SU-DHL-6 (cell line): ENCODE results near the gene RAPSN.

ENCODE experiments used
- H2AFZ ChIP-seq: fragments of 200-600 bp; sonication (generic); 2 replicates; pipeline ENCODE4 v1.6.1; 2014; ENCODE audit warnings: low read depth, mild to moderate bottlenecking, moderate library complexity, mixed read lengths, antibody characterized with exemption, low read length; ENCODE audit not compliant: severe bottlenecking
- H3F3A ChIP-seq: fragments of 200-600 bp; shearing (Covaris generic); 2 replicates; pipeline ENCODE4 v1.6.0; 2016; ENCODE audit warnings: antibody characterized with exemption, mild to moderate bottlenecking; ENCODE audit not compliant: insufficient read depth
- H3K27ac ChIP-seq: fragments of 200-600 bp; sonication (generic); 2 replicates; pipeline ENCODE4 v1.5.1; 2016; ENCODE audit warnings: low read depth, mild to moderate bottlenecking, low read length, moderate library complexity, mixed read lengths
- H3K27me3 ChIP-seq: fragments of 200-600 bp; sonication (generic), shearing (Covaris generic); 2 replicates; pipeline ENCODE4 v1.6.0; 2014; ENCODE audit warnings: mild to moderate bottlenecking, low read length
- H3K36me3 ChIP-seq: fragments of 200-600 bp; sonication (generic); 2 replicates; pipeline ENCODE4 v1.6.1; 2014; ENCODE audit warnings: mild to moderate bottlenecking, low read length, mixed read lengths
- H3K4me2 ChIP-seq: fragments of 300-600, 200-600 bp; shearing (Covaris generic), sonication (generic); 2 replicates; pipeline ENCODE4 v1.6.0; 2014; ENCODE audit warnings: low read length, low read depth, mild to moderate bottlenecking; ENCODE audit not compliant: poor library complexity, severe bottlenecking
- H3K4me3 ChIP-seq: fragments of 200-600 bp; sonication (generic); 2 replicates; pipeline ENCODE4 v1.5.1; 2014; ENCODE audit warnings: antibody characterized with exemption, low read length, mild to moderate bottlenecking, mixed read lengths; ENCODE audit not compliant: insufficient read depth, poor library complexity, severe bottlenecking
- H3K79me2 ChIP-seq: fragments of 200-600 bp; sonication (generic); 2 replicates; pipeline ENCODE4 v1.6.1; 2014; ENCODE audit warnings: mild to moderate bottlenecking, low read length, moderate library complexity; ENCODE audit not compliant: insufficient read depth
- H3K9ac ChIP-seq: fragments of 200-600 bp; sonication (generic); 2 replicates; pipeline ENCODE4 v1.7.0; 2014; ENCODE audit warnings: mild to moderate bottlenecking, low read length
- H3K9me2 ChIP-seq: fragments of 200-600 bp; sonication (generic); replicated peaks from 2 replicates; pipeline ENCODE4 v1.6.1; 2014; ENCODE audit warnings: low read length; ENCODE audit not compliant: insufficient read depth
- H3K9me3 ChIP-seq: fragments of 200-600 bp; sonication (generic); 2 replicates; pipeline ENCODE4 v1.6.1; 2014; ENCODE audit warnings: low read length, mixed read lengths; ENCODE audit not compliant: insufficient read depth
- H4K20me1 ChIP-seq: fragments of 200-600 bp; sonication (generic); 2 replicates; pipeline ENCODE4 v1.6.1; 2014; ENCODE audit warnings: low read depth, mild to moderate bottlenecking, antibody characterized with exemption, low read length, moderate library complexity, mixed read lengths
- CTCF ChIP-seq: fragments of 200-600 bp; sonication (generic); IDR thresholded peaks from one replicate; pipeline ENCODE4 v1.5.1; 2017; ENCODE audit warnings: antibody characterized with exemption, mild to moderate bottlenecking, low read length, moderate library complexity; ENCODE audit not compliant: insufficient read depth, poor library complexity, severe bottlenecking
- EZH2phosphoT487 ChIP-seq: fragments of 200-600 bp; sonication (generic), shearing (Covaris generic); conservative IDR thresholded peaks from 2 replicates; pipeline ENCODE4 v1.6.1; 2018; ENCODE audit warnings: mild to moderate bottlenecking, antibody characterized with exemption, low read length, moderate library complexity, mixed read lengths

Gene RAPSN

GRCh38 chr11:47437218-47437745, 11.7 kb downstream of the RAPSN start:
- no peak overlapping the region for H3K4me3 ChIP-seq
- H3K27ac ChIP-seq, result no peak overlapping the region
- no peak for TF ChIP-seq CTCF
- TF ChIP-seq EZH2phosphoT487, result no peak
- no peaks in the 10 kb centered on the region for H3K9me2 ChIP-seq
- H4K20me1 ChIP-seq, result no peaks in the 10 kb centered on the region
- no peak overlapping the region for H3K9ac ChIP-seq
- no peaks in the 10 kb centered on the region for H3F3A ChIP-seq
- no peak overlapping the region for H2AFZ ChIP-seq
- no peaks in the 10 kb centered on the region for H3K27me3 ChIP-seq
- no peaks in the 10 kb centered on the region for H3K79me2 ChIP-seq
- H3K4me2 ChIP-seq, result no peak overlapping the region
- H3K36me3 ChIP-seq, result no peaks in the 10 kb centered on the region
- H3K9me3 ChIP-seq, result no peaks in the 10 kb centered on the region

GRCh38 chr11:47436726-47437125, 12.2 kb downstream of the RAPSN start:
- H3K4me2 ChIP-seq, result no peak overlapping the region
- H3K27me3 ChIP-seq, result no peaks in the 10 kb centered on the region
- H3K9me2 ChIP-seq, result no peaks in the 10 kb centered on the region
- no peak overlapping the region for H3K4me3 ChIP-seq
- no peaks in the 10 kb centered on the region for H3K79me2 ChIP-seq
- H4K20me1 ChIP-seq, result no peaks in the 10 kb centered on the region
- H3K36me3 ChIP-seq, result no peaks in the 10 kb centered on the region
- H3K9ac ChIP-seq, result no peak overlapping the region
- TF ChIP-seq EZH2phosphoT487 (no peak), CTCF (no peak)
- no peak overlapping the region for H2AFZ ChIP-seq
- no peaks in the 10 kb centered on the region for H3K9me3 ChIP-seq
- H3F3A ChIP-seq, result no peaks in the 10 kb centered on the region
- H3K27ac ChIP-seq, result no peak overlapping the region

- Histone ChIP-seq H2AFZ (no peak overlapping the region), H4K20me1 (no peaks in the 10 kb centered on the region), H3K27ac (no peak overlapping the region), H3K4me3 (no peak overlapping the region), H3K79me2 (no peaks in the 10 kb centered on the region), H3K9me3 (no peaks in the 10 kb centered on the region), H3K9ac (no peak overlapping the region), H3K36me3 (no peaks in the 10 kb centered on the region), H3K4me2 (no peak overlapping the region), H3K9me2 (no peaks in the 10 kb centered on the region), H3K27me3 (no peaks in the 10 kb centered on the region), H3F3A (no peaks in the 10 kb centered on the region)
- no peak for TF ChIP-seq CTCF
- TF ChIP-seq EZH2phosphoT487, result no peak
Observed at GRCh38 chr11:47435687-47436086, 13.2 kb downstream of the RAPSN start.
